A375 (cell line): Measurements from ENCODE around the gene CCDC160. TPM values are rescaled to one million over a fixed set of nuclear protein-coding genes. Genes with fewer than 3 reads are reported as not detected.

Experiments used
- total RNA-seq: library from RNA; depleted of rRNA; stranded (reverse); fragments of >200 nt; shearing (Covaris generic); gene quantifications from 2 replicates; pipeline ENCODE4 v1.2.3, GENCODE V29; 2014; rRNA removed

Gene CCDC160
- total RNA-seq, result 0.08 TPM in 1 of 2 replicates, not detected in the other

DNA sequence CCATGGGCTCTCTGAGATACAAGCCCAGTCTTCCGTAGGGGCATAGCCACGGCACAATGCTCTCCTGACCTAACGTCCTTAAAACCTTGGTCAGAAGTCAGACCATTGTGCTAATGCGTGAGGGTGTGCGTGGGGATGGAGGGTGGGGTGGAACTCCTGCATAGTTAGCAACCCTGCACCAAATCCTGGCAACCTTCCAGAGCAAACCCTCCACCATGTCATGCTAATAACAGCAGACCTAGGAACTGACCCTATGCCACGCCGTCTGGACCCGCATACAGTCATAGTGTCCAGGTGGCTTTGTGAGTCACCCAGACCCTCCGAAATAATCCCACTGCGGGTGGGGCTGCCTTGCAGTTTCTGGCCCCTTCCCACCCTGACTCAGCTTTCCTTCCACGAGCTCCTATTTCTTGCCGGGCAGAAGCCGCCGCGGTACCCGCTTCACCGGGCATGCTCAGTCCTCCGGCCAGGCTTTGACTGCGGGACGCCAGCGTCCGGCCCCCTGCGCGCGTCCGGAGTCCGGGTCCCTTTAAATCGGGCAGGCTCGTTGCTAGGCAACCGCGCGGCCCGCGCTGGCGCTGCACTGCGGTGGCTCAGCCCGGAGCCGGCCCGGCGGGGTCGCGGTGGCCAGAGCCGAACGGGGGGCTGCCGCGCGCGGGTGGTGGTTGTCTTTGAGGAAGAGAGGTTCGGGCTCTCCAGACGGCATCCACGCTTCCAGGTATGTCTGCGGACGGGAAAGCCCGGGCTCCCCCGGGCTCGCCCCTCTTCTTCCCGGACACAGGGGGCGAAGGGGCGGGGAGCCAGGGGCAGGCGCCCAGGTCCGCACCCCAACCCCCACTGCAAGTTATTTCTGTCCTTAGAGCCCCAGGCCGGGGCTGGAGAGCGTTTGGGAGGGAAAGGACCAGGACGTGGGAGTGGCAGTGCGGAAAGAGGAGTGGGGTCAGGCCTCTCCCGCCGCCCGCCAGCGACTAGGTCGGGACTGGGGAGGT is at the start of gene CCDC160:
TSS of gene CCDC160 (plus strand) at position 557 of the 989 bp plus-strand sequence. CDS start 7,619 bp downstream, outside the sequence.

Other genes starting within 250 kb of the CCDC160 start
- gene PHF6, start 136.1 kb downstream of the CCDC160 start, total RNA-seq, result 15.0 and 18.8 TPM in 2 replicates
- 9.9 and 16.1 TPM in 2 replicates for gene HPRT1, start 223.0 kb downstream of the CCDC160 start, total RNA-seq